HG03521 (cell line): ENCODE measurements around the gene AUP1.
"Not testable (repeated sequence)": the region's sequence is repeated elsewhere in the genome, so short reads cannot be mapped to it uniquely, and the experiment has no call there.

ENCODE experiments used
- ATAC-seq: cut with Tn5 transposase; IDR thresholded peaks from one replicate; pipeline ENCODE4 v1.9.1; 2021; ENCODE audit warnings: mild to moderate bottlenecking, moderate library complexity; ENCODE audit not compliant: unreplicated experiment

The AUP1 gene, protein sequence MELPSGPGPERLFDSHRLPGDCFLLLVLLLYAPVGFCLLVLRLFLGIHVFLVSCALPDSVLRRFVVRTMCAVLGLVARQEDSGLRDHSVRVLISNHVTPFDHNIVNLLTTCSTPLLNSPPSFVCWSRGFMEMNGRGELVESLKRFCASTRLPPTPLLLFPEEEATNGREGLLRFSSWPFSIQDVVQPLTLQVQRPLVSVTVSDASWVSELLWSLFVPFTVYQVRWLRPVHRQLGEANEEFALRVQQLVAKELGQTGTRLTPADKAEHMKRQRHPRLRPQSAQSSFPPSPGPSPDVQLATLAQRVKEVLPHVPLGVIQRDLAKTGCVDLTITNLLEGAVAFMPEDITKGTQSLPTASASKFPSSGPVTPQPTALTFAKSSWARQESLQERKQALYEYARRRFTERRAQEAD

DNA sequence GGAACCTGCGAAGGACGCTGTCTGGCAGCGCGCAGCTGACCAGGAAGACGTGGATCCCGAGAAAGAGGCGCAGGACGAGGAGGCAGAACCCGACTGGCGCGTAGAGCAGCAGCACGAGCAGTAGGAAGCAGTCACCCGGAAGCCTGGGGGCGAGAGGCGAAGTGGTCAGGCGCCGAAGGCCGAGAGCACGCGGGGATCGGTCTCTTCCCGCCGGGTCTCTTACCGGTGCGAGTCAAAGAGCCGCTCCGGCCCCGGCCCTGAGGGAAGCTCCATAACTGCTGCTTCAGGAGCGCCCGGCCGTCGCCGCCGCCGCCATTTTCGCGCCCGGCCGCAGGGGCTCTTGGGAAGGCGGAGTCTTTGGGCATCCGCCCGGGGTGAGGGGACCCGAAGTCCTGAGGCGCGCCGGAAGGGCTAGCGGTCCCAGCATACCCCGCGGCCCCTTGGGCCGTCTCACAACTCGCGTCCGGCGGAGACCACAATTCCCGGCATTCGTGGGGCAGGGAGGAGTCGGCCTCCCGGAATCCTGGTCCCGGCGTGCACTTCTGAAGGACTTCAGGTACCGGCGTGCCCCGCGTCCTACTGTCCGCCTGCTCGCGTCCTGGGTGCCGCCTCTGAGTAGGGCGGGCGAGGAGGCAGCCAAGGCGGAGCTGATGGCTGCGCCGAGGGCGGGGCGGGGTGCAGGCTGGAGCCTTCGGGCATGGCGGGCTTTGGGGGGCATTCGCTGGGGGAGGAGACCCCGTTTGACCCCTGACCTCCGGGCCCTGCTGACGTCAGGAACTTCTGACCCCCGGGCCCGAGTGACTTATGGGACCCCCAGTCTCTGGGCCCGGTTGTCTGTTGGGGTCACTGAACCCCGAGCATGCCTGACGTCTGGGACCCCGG is at the start of gene AUP1, which contains the start of gene HTRA2:
Gene AUP1 (minus strand): TSS at position 350 of the 882 bp plus-strand sequence. CDS start 77 bp downstream, at position 273.
Gene HTRA2 (plus strand): TSS at position 577 of the 882 bp plus-strand sequence. CDS start 74 bp downstream, at position 651.
- peak; percentile 77 for ATAC-seq

DNA sequence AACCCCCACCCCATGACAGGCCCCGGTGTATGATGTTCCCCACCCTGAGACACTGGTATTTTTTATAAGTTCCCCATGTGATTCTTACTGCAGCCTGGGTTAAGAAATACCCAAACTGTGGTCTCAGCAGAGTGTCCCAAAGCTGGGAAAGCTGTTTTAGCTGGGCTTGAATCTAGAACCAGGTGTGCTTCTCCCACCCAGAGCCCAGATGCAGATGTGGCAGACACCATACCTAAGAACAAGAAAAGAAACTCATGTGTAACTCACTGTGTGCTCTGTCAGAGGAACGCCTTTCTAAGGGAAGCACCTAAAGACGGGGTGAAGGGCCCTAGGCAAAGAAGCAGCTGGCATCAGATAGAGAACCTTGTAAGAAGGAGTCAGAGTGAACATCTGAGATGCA is 48.9 kb upstream of the AUP1 start:
- ATAC-seq: no peak

DNA sequence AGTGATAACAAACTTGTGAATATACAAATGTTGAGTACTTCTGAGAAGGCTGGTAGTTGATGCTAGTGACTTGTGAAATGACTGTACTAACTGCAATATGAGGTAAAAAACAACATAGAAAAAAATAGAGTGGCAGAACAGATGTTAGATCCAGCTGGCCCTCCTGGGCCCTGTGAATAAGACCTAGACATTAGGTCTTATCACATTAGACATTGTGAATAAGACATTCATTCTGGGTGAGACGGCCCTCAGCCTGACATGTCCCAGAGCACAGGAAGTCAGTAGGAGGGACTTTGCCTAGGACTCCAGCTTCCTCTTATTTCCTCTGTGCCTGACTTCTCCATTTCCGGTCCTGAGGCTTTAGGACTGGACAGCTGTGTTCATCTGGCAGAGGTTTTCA is 47.9 kb upstream of the AUP1 start:
- ATAC-seq: no peak

DNA sequence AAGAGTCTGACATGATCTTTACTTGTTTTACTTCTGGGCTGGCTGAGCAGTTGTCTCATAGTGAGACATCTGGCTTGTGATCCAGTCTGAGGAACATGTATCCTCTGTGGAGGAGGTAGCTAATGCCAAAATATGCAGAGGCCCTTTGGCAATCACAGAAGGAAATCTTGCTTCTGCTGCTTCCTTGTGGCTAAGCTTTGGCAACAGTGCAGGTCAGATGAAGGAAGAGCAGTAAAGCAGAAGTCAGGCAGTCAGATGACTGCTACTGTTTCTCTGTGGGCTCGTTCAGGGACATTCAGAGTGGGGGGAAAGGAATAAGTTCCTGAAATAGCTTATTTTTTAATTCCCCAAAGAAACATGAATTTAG is 47.3 kb upstream of the AUP1 start:
- no peak for ATAC-seq

DNA sequence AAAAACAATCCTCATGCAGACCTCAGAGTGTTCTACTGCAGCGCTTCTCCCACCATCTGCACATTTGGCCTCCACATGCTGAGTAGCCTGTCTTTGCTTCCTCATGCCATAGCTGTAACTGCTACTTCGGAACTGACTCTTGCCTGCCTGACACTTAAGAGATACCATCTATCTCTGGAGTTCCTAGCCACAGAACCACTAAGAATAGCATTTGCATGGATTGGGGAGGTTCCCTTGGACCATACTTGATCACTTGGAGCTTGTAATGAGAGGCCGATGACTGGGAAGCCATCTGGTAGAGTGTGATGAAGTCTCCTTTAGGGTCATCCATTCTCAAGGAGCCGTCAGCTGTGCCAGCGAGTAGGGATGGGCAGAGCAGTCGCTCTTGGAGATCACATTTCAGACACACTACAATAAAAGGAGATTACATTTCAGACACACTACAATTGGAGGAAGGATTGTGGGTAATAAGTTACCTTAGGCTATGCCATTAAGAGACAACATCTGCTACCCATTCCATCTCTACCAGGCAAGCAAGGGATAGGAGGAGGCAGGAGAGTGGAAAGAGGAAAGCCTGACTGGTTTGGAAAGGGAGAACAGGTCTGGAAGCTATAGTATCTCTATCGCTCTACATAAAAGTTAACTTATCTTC is 46.8 kb upstream of the AUP1 start:
- no peak for ATAC-seq

DNA sequence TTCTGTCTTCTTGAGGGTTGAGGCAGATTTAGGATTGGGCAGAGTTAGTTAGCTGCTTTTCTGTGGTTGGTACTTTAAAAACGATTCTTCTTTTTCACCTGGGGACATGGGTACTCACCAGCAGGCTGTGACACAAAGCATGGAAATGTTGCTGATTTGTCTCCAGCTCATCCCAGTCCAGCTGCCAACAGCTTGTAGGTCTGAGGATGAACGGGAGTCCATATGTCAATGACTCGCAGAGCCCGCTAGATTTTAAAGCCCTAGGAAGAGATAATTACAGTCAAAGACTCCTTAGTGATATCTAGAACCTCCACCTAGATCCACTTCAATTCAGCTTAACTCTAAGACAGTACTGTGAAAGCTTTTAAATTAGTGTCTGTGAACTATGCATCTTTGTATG is 45.8 kb upstream of the AUP1 start:
- ATAC-seq: no peak

DNA sequence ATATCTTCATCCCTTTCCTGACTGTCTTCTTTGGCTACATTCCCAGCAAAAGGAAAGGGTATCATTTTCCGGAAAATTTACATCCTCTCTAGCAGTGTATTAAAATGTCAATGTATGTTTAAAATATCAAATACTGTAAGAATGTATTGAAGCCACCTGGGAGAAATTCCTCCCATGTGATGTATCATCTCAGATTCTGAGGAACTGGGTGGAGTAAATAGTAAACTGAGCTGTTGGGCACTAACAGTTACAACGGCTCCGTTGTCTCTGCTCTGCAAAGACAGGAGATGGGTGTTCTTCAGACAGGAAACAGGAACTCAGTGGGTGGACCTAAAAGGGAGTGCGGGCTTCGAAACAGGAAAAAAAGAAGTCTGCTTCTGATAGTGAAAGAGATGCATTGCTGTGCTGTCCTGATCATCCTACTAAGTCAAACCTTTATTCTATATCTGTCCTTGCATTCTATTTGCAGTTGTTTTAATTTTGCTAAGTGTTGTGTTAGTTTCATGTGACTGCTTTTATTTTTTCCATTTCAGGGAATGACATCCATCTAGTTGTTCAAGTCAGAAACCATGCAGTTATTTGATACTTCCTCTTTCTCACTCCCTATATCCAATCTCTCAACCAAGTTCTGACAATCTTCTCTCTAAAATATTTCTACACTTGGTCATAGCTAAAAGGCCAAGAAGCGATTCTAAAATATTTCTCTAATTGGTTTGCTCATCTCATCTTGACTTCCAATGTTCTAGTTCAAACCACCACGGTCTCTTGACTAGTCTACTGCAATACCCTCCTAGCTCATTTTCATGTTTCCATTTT is 44.4 kb upstream of the AUP1 start:
- no peak for ATAC-seq

DNA sequence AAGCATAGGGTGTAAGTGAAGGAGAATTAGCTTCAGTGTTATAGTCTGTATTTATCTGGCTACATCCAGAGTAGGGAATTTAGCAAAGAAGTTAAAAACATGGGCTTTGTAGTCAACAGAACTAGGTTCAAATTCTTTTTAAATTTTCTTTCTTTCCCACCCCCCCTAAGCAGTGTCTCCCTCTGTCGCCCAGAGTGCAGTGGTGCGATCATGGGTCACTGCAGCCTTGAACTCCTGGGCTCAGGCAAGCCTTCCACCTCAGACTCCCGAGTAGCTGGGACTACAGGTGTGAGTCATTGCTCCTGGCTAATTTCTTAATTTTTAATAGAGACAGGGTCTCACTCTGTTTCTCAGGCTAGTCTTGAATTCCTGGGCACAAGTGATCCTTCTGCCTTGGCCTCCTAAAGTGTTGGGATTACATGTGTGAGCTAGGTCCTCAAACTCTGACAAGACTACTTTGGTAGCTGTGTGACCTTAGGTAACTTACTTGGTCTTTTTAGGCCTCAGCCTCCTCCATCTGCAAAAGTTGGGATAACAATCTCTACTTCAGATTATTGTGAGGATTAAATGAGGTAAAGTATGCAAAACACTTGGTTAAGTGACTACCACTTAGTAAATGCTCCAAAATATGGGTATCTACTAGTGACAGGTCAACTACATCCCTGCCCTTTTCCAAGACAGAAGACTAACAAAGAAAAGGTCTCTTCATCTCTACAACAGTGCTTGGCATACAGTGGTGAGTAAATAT is 42.8 kb upstream of the AUP1 start:
- ATAC-seq: no peak

DNA sequence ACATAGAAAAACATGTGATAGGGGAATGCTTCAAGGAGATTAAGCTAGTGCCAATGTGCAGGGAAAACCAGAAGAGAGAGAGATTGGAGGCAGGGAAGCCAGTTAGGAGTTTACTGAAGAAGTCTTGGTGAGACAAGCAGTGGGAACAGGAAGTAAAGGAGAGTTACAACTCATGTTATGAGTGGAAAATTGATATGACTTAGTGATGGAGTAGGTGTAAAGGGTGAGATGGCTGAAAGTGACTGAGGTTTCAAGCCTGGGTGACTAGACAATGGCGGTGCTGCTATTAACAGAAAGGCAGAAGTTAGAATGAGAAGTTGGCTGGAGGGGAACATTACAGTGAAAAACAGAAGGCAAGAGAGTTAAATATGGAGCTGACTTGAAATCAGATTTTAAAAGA is 41.6 kb upstream of the AUP1 start:
- peak; percentile 62 for ATAC-seq

DNA sequence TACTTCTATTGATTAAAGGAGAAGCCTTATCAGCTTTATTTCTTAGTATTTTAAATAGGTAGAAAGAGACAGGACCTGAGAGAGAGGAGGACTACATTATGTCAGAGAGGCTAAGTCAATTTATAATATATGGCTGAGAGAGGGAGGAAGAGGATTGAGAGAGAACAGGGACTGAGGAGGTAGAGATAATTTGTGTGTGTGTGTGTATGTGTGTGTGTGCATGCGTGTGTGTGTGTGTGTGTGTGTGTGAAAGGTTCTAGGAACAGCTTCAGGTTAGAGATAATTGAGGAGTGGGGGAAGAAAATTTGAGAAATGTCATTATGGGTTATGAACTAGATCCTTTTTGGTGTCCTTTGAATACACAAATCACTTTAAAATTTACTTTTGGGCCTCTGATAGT is 40.2 kb upstream of the AUP1 start:
- ATAC-seq: no peak

DNA sequence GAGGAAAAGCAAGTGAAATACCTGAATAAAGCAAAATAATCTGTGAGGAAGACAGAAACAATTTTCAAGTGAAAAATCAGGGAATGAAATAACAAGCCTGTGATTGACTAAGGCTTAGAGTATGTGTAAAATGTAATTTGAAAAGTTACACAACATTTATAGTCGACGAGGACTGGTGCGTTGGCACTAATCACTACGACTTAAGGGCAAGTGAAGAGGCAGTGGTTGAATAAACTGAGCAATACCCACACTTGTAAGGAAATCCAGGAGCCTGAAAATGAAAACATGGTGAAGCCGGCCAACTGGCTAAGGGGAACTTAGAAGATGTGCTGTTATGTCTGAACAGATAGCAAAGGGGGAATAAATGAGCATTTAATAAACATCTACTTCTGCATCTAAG is 38.4 kb upstream of the AUP1 start:
- no peak for ATAC-seq

DNA sequence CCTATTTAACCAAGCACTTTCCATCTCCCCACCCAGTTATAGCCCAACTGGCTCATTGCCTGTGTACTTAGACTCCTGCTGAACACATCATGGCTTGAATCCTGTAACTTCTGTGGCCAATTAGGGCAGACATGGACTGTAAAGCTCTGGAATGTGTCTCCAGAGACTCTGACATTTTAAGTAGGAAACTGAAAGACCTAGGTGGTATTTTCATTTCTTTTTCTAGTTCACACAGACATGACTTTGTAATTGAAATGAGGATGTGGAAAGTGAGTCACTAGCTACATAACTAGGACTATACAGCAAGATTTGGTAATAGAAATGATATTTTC is 37.2 kb upstream of the AUP1 start:
- ATAC-seq: no peak

DNA sequence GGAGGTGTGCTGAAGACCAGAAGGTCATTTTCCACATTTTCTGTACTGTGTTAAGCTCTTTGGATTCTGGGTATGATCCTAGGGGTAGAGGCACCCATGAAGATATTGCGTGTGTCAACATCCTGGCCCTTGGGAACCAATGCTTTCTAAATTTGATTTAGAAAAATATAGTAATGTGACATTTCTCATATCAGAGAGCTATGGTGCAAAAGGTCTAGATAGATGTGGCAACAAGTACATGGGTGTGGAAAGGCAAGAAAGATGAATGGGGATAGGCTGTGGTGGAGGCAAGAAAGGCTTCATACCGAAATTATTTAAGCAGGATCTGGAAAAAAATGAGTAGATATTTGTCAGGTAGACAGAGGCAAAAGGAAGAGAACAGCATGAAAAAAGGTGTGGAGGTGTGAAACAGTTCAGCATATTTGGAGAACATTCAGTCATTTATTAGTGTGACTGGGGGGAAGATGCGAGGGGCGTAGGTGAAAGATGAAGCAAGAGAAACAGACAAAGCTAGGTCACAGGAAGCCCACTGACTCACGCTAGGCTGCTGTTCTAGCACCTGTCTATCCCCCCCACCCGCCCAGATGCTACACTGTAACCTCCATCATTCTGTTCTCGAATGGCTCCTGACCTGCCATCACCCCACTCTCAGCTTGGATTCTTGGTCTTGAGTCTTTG is 36.7 kb upstream of the AUP1 start:
- ATAC-seq: no peak

DNA sequence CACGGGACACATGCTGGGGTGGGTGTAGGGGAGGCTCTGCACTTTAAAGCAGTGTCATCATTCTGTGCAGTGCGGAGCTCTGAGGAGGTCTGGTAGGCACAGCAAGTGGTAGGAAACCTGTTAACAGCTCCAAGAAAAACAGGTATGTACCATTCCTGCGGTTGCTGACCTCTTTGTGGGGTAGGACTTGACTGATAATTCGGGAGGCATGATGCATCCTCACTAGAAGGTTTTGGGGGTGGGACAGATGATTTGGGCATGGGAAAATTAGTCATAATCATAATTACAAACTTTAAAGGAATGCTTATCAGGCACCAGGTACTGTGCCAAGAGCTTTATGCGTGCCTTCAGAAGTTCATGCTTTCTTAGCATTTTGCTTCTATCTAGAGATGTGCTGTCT is 34.7 kb upstream of the AUP1 start:
- no peak for ATAC-seq

DNA sequence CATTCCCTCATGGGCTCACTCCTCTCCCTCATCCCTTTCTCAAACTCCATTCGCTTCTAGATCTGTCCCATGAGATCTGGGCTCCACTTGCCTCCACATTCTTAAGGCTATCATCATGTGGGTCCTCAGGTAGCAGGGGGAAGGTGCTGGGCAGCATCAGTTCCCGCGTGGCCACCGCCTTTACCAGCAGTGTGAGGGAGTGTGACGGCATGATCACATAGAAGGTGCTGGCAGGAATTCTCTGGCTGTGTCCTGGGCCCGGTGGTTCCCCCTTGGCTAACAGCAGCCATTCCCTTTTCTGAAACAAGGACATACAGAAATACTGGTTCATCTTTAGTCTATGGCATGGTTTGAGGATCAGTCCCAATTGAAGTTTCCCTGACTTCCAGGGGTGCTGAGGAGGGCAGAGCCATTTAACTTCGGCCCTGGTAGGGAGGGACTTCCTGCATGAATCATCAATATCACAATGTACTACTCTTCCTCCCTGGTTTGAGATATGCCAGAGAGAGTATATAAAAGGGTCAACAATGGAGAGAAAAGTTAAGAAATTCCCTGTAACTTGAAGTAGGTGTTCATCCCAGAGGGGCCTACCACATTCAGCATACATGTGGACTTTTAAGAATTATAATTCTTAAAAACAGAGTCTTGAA is 32.7 kb upstream of the AUP1 start:
- ATAC-seq: no peak

DNA sequence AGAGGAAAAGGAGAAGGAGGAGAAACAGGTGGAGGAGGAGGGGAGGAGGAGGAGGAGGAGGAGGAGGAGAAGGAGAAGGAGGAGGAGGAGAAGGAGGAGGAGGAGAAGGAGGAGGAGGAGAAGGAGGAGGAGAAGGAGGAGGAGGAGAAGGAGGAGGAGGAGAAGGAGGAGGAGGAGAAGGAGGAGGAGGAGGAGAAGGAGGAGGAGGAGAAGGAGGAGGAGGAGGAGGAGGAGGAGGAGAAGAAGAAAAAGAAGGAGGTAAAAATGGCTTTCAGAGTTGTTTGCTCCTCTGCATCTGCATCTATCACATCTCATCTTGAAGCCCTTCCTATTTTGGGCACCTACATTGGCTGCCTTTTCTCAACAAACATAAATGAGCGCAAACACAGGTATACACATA is 31.5 kb upstream of the AUP1 start:
- ATAC-seq: not testable (repeated sequence)

DNA sequence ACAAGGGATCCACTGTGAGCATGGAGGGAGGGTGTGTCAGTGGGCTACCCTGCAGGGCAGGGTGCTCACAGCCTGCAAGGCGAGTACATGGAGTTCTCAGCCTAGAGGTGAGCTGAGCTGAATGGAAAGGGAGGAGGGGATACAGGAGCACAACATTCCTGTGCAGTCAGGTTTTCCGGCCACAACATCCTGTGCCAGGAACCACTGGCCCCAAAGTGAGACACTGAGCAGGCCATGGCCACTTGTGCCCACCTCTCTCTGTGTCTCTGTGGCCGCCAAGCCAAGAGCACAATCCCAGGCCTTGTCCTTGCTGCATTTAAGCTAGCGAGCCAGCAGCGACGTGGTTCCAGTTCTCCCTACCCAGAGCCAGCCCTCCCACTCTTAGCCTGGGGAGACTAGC is 31.1 kb upstream of the AUP1 start:
- ATAC-seq: no peak

DNA sequence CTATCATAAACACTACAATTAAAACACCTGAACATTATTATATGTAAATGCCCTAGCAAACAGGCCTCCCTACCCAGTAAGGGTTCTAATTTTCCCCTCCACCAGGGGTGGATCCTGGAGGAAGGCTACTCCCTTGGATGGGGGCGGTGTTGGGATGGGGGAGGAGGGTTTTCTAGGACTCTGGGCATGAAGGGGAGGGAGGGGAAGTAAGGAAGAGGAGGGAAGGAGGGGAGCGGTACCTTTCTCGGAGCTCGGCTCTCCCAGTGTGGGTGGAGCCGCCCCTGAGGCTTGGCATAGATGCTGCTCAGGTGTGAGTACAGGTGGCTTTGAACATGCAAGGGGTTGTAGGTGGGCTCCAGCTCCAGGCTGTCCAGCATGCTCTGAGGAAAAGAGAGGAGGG is 30.4 kb upstream of the AUP1 start:
- no peak for ATAC-seq
